ENCODE data around the gene CPNE2. TPM values are rescaled to one million over a fixed set of nuclear protein-coding genes. Genes with fewer than 3 reads are reported as not detected.
A peak's percentile ranks its signal among the peaks of the same experiment; 100 is the strongest.

CPNE2 gene
- total and polyA plus RNA-seq, 2 of the 8 experiments (the other 6 are each of a cell fraction or from before 2014, with no cell fraction given) = 10.6 to 39.5 TPM

- no peak overlapping the region for H4K8ac ChIP-seq (ENCODE audit: extremely low read depth, insufficient read depth, low read length)
- no peak for TF ChIP-seq GABPA (IDR thresholded peaks at IDR 0.05; ENCODE audit: borderline replicate concordance, insufficient read depth, low read length)
Observed at GRCh38 chr16:57149391-57149790, 57.0 kb downstream of the CPNE2 start.

More at GRCh38 chr16:57149391-57149790, 57.0 kb downstream of the CPNE2 start:
- Histone ChIP-seq H3K4ac (replicated peaks; ENCODE audit: insufficient read length, low read depth, low read length) (no peak overlapping the region), H3K56ac (replicated peaks; ENCODE audit: insufficient read length, low read depth, low read length) (no peak overlapping the region), H3K9ac (replicated peaks in 1 of 4; ENCODE audit: extremely low read depth in 1 of 4, low read depth in 3 of 4, low read length in 3 of 4) (no peak overlapping the region), H3K4me1 (replicated peaks in 1 of 4; ENCODE audit: control insufficient read depth in 3 of 4, insufficient read depth in 4 of 4, low read length in 3 of 4) (peaks cover 13 to 33% (median 16%) of the 10 kb centered on the region in 4 experiments), H3K79me2 (ENCODE audit: control insufficient read depth in 1 of 2, insufficient read depth in 2 of 2, low read length in 2 of 2) (no peaks in the 10 kb centered on the region), H3K23ac (ENCODE audit: insufficient read length) (no peak overlapping the region), H2BK12ac (ENCODE audit: low read depth, low read length) (no peak overlapping the region), H3K4me3 (ENCODE audit: extremely low read depth in 1 of 4, insufficient read depth in 2 of 4, low read depth in 3 of 4, low read length in 4 of 4) (no peak overlapping the region), H3K9me3 (ENCODE audit: insufficient read depth in 2 of 2, low read depth in 1 of 2, low read length in 1 of 2) (no peaks in the 10 kb centered on the region), H3K79me1 (ENCODE audit: low read depth, low read length) (no peaks in the 10 kb centered on the region), H3K23me2 (ENCODE audit: low read depth, low read length) (no peaks in the 10 kb centered on the region), H3K27me3 (replicated peaks in 1 of 4; ENCODE audit: control insufficient read depth in 3 of 4, extremely low read depth in 1 of 4, insufficient read depth in 3 of 4, low read length in 3 of 4) (no peaks in the 10 kb centered on the region), H2BK120ac (replicated peaks; ENCODE audit: low read depth, low read length) (no peak overlapping the region), H3K14ac (ENCODE audit: insufficient read length) (no peak overlapping the region), H4K20me1 (replicated peaks in 1 of 2; ENCODE audit: control insufficient read depth in 1 of 2, insufficient read depth in 2 of 2, low read length in 2 of 2) (no peaks in the 10 kb centered on the region), H4K91ac (replicated peaks; ENCODE audit: insufficient read length, low read length) (peak overlapping the region; percentile 40), H2AFZ (ENCODE audit: low read length) (no peak overlapping the region), H3K27ac (ENCODE audit: low read depth, low read length) (no peak overlapping the region), H2BK5ac (ENCODE audit: low read depth, low read length) (peak overlapping the region; percentile 69; the same call in 1 of the 2 replicates), H3K4me2 (ENCODE audit: insufficient read depth in 1 of 2, low read depth in 2 of 2, low read length in 2 of 2) (no peak overlapping the region), H2AK5ac (ENCODE audit: low read depth, low read length) (no peak overlapping the region), H3K18ac (ENCODE audit: extremely low read depth, low read length) (peak overlapping the region; percentile 20; the same call in 1 of the 2 replicates), H3K36me3 (ENCODE audit: control insufficient read depth in 2 of 4, insufficient read depth in 4 of 4, low read length in 3 of 4) (peaks cover 9 to 24% (median 15%) of the 10 kb centered on the region in 4 experiments; a peak in 7 of 8 replicates), H2BK15ac (ENCODE audit: low read length) (no peak overlapping the region), H2BK20ac (ENCODE audit: low read length) (no peak overlapping the region; the same call in 1 of the 2 replicates), H4K5ac (ENCODE audit: insufficient read length, low read depth, low read length) (no peak overlapping the region)
- no peak for DNase-seq (ENCODE audit: low read depth in 1 of 2, low spot score in 2 of 2)
- ChIA-PET POLR2A (ENCODE audit: partially characterized antibody) (interaction anchor here (1.1 to 1.7 kb wide), 5 partner anchors 15 to 56 kb away, joined by 3 to 6 read pairs (median 4); no protein-coding TSS in a partner anchor), CTCF (ENCODE audit: partially characterized antibody) (interaction anchor here (0.9 to 2.6 kb wide), 9 partner anchors 16 to 313 kb away, joined by 3 to 15 read pairs (median 3); partner anchors contain the start of genes CPNE2 and POLR2C)
- FAIRE-seq = no peak
- 95% methylated on average over 10 of the region's 10 CpGs; no CpG with 5 or more reads in 1 of the 2 experiments for WGBS, 2 experiments (ENCODE audit: extremely low coverage in 1 of 2, insufficient coverage in 1 of 2, insufficient read length in 1 of 2, insufficient replicate concordance in 2 of 2, low coverage in 1 of 2, low lambda C conversion rate in 2 of 2, missing lambda C conversion rate in 1 of 2)
